Endodermal cell (in vitro differentiated cells): Measurements from ENCODE around the gene RSPH10B. TPM values are rescaled to one million over a fixed set of nuclear protein-coding genes. Genes with fewer than 3 reads are reported as not detected.
"Not testable (repeated sequence)": the region's sequence is repeated elsewhere in the genome, so short reads cannot be mapped to it uniquely, and the experiment has no call there.

Experiments used
- DNase-seq: peaks from one replicate; pipeline ENCODE4 v3.0.0-alpha.2; 2017
- H3K27ac ChIP-seq: 2 replicates; pipeline ENCODE4 v1.5.1; 2013; ENCODE audit warnings: mild to moderate bottlenecking, low read depth, low read length, moderate library complexity
- H3K27me3 ChIP-seq: 2 replicates; pipeline ENCODE4 v1.6.1; 2013; ENCODE audit warnings: mild to moderate bottlenecking, low read length, moderate library complexity; ENCODE audit not compliant: insufficient read depth, control insufficient read depth, poor library complexity, severe bottlenecking
- H3K36me3 ChIP-seq: 2 replicates; pipeline ENCODE4 v1.7.0; 2013; ENCODE audit warnings: mild to moderate bottlenecking, low read length, moderate library complexity; ENCODE audit not compliant: control insufficient read depth, insufficient read depth
- H3K4me1 ChIP-seq: one replicate; pipeline ENCODE4 v1.7.0; 2013; ENCODE audit warnings: low read length; ENCODE audit not compliant: control insufficient read depth, insufficient read depth
- H3K4me3 ChIP-seq: 2 replicates; pipeline ENCODE4 v1.5.1; 2013; ENCODE audit warnings: mild to moderate bottlenecking, low read length, moderate library complexity
- H3K9ac ChIP-seq: 2 replicates; pipeline ENCODE4 v1.6.1; 2013; ENCODE audit warnings: mild to moderate bottlenecking, low read length, moderate library complexity; ENCODE audit not compliant: poor library complexity, severe bottlenecking; ENCODE audit errors: extremely low read depth
- H3K9me3 ChIP-seq: 2 replicates; pipeline ENCODE4 v1.6.1; 2013; ENCODE audit warnings: mild to moderate bottlenecking, low read length, moderate library complexity; ENCODE audit not compliant: control insufficient read depth
- H3K27ac Mint-ChIP-seq: 2 replicates; pipeline ENCODE4 v1.8.0; 2020; ENCODE audit warnings: mixed read lengths
- H3K27me3 Mint-ChIP-seq: 2 replicates; pipeline ENCODE4 v1.8.0; 2021; ENCODE audit warnings: mild to moderate bottlenecking, mixed read lengths; ENCODE audit not compliant: insufficient read depth
- H3K36me3 Mint-ChIP-seq: 2 replicates; pipeline ENCODE4 v1.8.0; 2020; ENCODE audit warnings: low read depth, mixed read lengths
- H3K4me1 Mint-ChIP-seq: 2 replicates; pipeline ENCODE4 v1.8.0; 2020; ENCODE audit warnings: mixed read lengths
- H3K4me3 Mint-ChIP-seq: 2 replicates; pipeline ENCODE4 v1.8.0; 2020; ENCODE audit warnings: mild to moderate bottlenecking, moderate library complexity, mixed read lengths
- H3K9me3 Mint-ChIP-seq: 2 replicates; pipeline ENCODE4 v1.8.0; 2020; ENCODE audit warnings: mild to moderate bottlenecking, mixed read lengths
- CTCF ChIP-seq: fragments of 200-600 bp; sonication (generic); conservative IDR thresholded peaks from 2 replicates; pipeline ENCODE4 v1.5.0; 2021; ENCODE audit warnings: antibody characterized with exemption, mild to moderate bottlenecking
- WGBS, 2 experiments: methylation state at CpG; one replicate each; pipeline versions ENCODE4 v1.1.5 to v1.1.7; 2013; ENCODE audit warnings: missing lambda C conversion rate in 2 of 2, mixed read lengths in 1 of 2; ENCODE audit not compliant: insufficient coverage in 1 of 2, insufficient read length in 1 of 2; 5-methylcytosine and 5-hydroxymethylcytosine counted together
- total RNA-seq, 2 donors: library from RNA; stranded (reverse); fragmentation: NEBNext Ultra II Directional in 1 of 2; extraction: Animal tissue kit (Norgen Biotek cat#: 25700) in 1 of 2; gene quantifications; 2 replicates in 1 of 2; 3 replicates in 1 of 2; pipeline ENCODE4 v1.2.1, GENCODE V29; 2021

RSPH10B gene
- total RNA-seq, 2 donors from 2014 or later, result 0.73 to 0.75 TPM

- peaks cover 16% of the 10 kb centered on the region for H3K36me3 ChIP-seq
- TF ChIP-seq CTCF, result peak; percentile 15
- peak within 1 kb of the TSS; percentile 89 for H3K4me3 ChIP-seq
- no peaks in the 10 kb centered on the region for H3K4me1 ChIP-seq
- H3K9me3 ChIP-seq, result no peaks in the 10 kb centered on the region
- H3K9ac ChIP-seq, result peak within 1 kb of the TSS; percentile 86
- WGBS, 2 experiments, result 0% methylated on average over 34 to 84 of the region's 84 CpGs
- Mint-ChIP-seq H3K27ac (peak within 1 kb of the TSS; percentile 97), H3K9me3 (no peaks in the 10 kb centered on the region), H3K36me3 (peaks cover 18% of the 10 kb centered on the region), H3K4me1 (peaks cover 18% of the 10 kb centered on the region), H3K4me3 (peak within 1 kb of the TSS; percentile 85), H3K27me3 (no peaks in the 10 kb centered on the region)
- DNase-seq, result peak; percentile 100
- H3K27ac ChIP-seq, result peak within 1 kb of the TSS; percentile 92
- H3K27me3 ChIP-seq, result no peaks in the 10 kb centered on the region
Observed at GRCh38 chr7:6008668-6009611, 38.5 kb upstream of the RSPH10B start, which contains the start of the genes AIMP2 and PMS2. TSS of gene AIMP2 (plus strand) at chr7:6009272. CDS start at chr7:6009364, 92 bp downstream. TSS of gene PMS2 (minus strand) at chr7:6009049. CDS start at chr7:6009019, 30 bp downstream.

- peaks cover 19% of the 10 kb centered on the region for H3K36me3 ChIP-seq
- peak overlapping the region; percentile 89 for H3K4me3 ChIP-seq
- H3K27ac ChIP-seq, H3K4me1 ChIP-seq, H3K27me3 ChIP-seq, H3K27me3 Mint-ChIP-seq, H3K9me3 Mint-ChIP-seq, DNase-seq, H3K9me3 ChIP-seq: not testable (repeated sequence)
- Mint-ChIP-seq H3K27ac (peak overlapping the region; percentile 97), H3K36me3 (peaks cover 17% of the 10 kb centered on the region), H3K4me3 (peak overlapping the region; percentile 85), H3K4me1 (peaks cover 17% of the 10 kb centered on the region)
- WGBS, 2 experiments, result 63 to 72% methylated on average over 10 to 23 of the region's 27 CpGs
- peak overlapping the region; percentile 86 for H3K9ac ChIP-seq
Observed at GRCh38 chr7:6007835-6008590, 37.5 kb upstream of the RSPH10B start.

GRCh38 chr7:6007386-6007785 is 36.9 kb upstream of the RSPH10B start:
- no peak overlapping the region for H3K9ac ChIP-seq
- H3K4me1 Mint-ChIP-seq, result peaks cover 11% of the 10 kb centered on the region
- H3K4me3 Mint-ChIP-seq, result peak overlapping the region; percentile 85
- DNase-seq, result no peak
- no peaks in the 10 kb centered on the region for H3K9me3 ChIP-seq
- no peaks in the 10 kb centered on the region for H3K27me3 ChIP-seq
- H3K4me3 ChIP-seq, result peak overlapping the region; percentile 89
- no peak overlapping the region for H3K27ac ChIP-seq
- H3K36me3 ChIP-seq, result peaks cover 22% of the 10 kb centered on the region
- peak overlapping the region; percentile 71 for H3K27ac Mint-ChIP-seq
- 96 to 97% methylated on average over 3 to 4 of the region's 4 CpGs for WGBS, 2 experiments
- H3K9me3 Mint-ChIP-seq, result no peaks in the 10 kb centered on the region
- no peak for TF ChIP-seq CTCF
- peaks cover 15% of the 10 kb centered on the region for H3K36me3 Mint-ChIP-seq
- H3K4me1 ChIP-seq, result no peaks in the 10 kb centered on the region
- no peaks in the 10 kb centered on the region for H3K27me3 Mint-ChIP-seq
